ENCODE results near the gene DSTN.

The DSTN gene

GRCh38 chr20:17586250-17586649 is 16.4 kb downstream of the DSTN start:
- TF ChIP-seq, protein P1, sequence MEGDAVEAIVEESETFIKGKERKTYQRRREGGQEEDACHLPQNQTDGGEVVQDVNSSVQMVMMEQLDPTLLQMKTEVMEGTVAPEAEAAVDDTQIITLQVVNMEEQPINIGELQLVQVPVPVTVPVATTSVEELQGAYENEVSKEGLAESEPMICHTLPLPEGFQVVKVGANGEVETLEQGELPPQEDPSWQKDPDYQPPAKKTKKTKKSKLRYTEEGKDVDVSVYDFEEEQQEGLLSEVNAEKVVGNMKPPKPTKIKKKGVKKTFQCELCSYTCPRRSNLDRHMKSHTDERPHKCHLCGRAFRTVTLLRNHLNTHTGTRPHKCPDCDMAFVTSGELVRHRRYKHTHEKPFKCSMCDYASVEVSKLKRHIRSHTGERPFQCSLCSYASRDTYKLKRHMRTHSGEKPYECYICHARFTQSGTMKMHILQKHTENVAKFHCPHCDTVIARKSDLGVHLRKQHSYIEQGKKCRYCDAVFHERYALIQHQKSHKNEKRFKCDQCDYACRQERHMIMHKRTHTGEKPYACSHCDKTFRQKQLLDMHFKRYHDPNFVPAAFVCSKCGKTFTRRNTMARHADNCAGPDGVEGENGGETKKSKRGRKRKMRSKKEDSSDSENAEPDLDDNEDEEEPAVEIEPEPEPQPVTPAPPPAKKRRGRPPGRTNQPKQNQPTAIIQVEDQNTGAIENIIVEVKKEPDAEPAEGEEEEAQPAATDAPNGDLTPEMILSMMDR (IDR thresholded peaks at IDR 0.05) = no peak

DNA sequence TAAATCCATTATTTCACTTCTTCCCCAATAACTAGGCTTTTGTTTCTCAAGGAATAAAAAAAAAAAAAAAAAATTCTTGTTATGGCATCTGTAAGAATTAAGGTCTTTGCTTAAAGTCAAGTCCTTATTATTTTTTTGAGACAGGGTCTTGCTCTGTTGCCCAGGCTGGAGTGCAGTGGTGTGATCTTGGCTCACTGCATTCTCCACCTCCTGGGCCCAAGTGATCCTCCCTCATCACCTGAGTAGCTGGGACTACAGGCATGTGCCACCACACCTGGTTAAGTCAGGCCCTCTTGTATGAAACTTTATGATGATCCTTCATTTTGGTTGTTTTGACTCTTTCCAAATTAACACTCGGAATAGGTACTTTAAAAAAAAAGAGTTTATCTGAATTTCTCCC is 17.3 kb downstream of the DSTN start:
- TF ChIP-seq, protein P1 (IDR thresholded peaks at IDR 0.05) = no peak

DNA sequence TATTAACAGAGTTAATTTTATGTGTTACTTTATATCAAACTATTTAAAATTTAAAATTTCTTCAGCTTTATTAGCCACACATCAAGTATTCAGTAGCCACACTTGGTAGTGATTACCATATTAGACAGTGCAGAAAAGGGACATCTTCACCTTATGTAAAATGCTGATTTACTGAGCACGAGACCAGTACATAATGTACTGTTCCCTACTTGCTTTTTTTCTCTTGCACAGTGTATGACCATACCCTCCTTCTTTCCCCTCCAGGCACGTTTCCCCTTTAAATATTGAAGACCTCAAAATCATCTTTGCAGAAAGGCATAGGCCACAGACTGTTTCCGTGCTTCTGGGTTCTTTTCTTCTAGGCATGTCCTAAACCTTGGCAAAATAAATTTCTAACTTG is 17.9 kb downstream of the DSTN start:
- TF ChIP-seq, protein P1 (IDR thresholded peaks at IDR 0.05) = no peak

DNA sequence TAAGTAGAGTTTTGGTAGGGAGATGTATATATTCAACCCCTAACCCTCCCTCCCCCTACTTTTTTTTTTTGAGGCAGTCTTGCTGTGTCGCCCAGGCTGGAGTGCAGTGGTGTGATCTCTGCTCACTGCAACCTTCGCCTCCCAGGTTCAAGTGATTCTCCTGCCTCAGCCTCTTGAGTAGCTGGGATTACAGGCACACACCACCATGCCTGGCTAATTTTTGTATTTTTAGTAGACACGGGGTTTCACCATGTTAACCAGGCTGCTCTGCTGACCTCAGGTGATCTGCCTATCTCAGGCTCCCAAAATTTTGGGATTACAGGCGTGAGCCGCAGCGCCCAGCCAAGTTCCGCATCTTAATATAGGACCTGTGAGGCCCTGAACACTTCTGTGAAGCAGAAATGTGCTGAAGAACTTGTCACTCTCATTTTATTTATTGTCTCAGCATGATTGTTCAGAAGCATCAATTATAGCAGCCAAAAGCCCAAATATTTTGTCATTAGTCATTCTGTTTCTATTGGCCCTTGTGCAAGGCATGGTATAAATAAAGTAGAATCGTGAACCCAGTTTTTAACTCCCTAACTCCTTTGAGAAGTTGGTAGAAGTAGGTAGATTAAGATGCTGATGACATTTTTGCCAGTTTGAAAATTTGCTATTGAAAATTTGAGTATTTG is 19.4 kb downstream of the DSTN start:
- TF ChIP-seq, protein P1 (IDR thresholded peaks at IDR 0.05) = no peak

DNA sequence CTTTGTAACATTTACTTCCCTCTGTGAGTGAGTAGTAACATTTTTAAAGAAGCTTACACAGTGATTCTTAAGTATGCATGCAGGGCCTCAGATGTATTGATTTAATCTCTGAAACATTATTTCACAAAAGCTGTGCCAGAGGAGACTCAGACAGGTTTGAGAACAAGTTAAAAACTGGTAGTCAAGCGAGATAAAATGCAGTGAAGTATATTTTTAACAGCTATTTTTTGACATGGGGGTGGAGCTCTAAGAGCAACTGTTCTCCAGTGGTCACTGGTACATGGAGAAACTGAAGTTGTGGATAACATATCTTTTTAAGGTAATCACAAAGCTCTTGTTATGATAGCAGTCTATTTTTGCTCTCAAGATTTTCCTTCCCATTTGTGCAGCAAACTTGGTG is 20.4 kb downstream of the DSTN start:
- TF ChIP-seq, protein P1 (IDR thresholded peaks at IDR 0.05) = no peak

DNA sequence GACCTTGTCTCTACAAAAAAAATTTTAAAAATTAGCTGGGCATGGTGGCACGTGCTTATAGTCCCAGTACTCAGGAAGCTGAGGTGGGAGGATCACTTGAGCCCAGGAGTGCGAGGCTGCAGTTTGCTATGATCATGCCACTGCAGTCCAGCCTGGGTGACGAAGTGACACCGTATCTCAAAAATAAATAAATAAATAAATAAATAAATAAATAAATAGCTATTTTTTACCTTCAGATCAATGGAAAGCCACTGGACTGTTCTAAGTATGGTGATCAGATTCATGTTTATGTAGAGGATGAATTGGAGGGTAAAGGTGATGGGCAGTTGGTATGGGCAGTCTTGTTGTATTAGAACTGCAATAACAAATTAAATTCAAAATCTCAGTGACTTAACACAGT is 24.0 kb downstream of the DSTN start:
- TF ChIP-seq, protein P1 (IDR thresholded peaks at IDR 0.05) = no peak

- TF ChIP-seq, protein P1 (IDR thresholded peaks at IDR 0.05) = no peak
Observed at GRCh38 chr20:17594443-17594842, 24.6 kb downstream of the DSTN start.

- TF ChIP-seq, protein P1 (IDR thresholded peaks at IDR 0.05) = no peak
Observed at GRCh38 chr20:17595856-17596255, 26.0 kb downstream of the DSTN start.
